Measurements from ENCODE around the gene DRC1. TPM values are rescaled to one million over a fixed set of nuclear protein-coding genes. Genes with fewer than 3 reads are reported as not detected.
A peak's percentile ranks its signal among the peaks of the same experiment; 100 is the strongest.

Gene DRC1
- total and polyA plus RNA-seq, 7 experiments from 2014 or later, result 0.29 TPM; not detected in 6

DNA sequence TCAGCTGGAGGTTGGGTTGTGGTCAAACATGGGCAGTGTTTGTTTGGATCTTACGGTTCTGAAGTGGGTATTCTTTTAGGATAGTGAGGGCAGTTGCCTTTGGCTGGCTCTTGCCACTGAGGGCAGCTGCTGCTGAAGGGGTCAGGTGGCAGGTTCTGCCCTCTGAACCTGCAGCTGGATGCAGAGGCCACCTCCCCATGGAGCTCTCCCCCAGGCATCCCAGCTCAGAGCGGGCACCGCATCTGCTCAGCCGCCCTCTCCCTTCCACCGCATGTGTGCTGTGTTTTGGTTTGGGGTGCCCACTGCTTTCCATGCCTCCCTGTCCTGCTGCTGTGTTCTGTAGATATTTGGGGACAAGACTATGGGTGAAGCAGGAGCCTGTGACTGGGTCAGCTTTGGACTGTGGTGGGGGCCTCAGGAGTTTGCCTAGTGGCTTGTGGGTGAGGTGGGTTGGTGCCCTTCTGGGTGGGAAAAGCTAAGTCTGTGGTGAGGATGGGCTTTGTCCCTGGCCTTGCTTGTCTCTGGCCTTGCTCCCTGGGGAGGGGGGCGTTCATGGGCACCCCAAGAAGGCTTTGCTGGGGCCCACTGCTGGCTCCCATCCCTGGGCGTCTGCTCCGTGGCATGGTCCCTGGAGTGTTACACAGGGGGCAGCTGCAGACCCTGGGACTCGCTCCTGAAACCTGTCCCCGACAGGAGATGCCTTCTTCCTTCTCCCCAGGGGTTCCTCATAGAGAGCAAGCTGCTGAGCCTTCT, 47.7 kb downstream of the DRC1 start:
- H3K4me3 Mint-ChIP-seq, result no peak overlapping the region
- H3K9me3 Mint-ChIP-seq, result no peaks in the 10 kb centered on the region
- H3K27me3 Mint-ChIP-seq, result peaks cover 0 to 15% (median 0%) of the 10 kb centered on the region in 5 donors
- intact Hi-C loops (cut with micrococcal nuclease), result no loop called here
- POLR2A ChIA-PET, result no interaction called here
- Histone ChIP-seq H3K36me3 (ENCODE audit: control insufficient read depth in 2 of 3, insufficient read depth in 3 of 3, low read length in 3 of 3) (no peaks in the 10 kb centered on the region), H3K27ac (ENCODE audit: low read depth, low read length) (no peak overlapping the region), H3K4me1 (ENCODE audit: control insufficient read depth in 2 of 2, insufficient read depth in 2 of 2, low read length in 2 of 2) (no peaks in the 10 kb centered on the region), H3K27me3 (ENCODE audit: control insufficient read depth in 2 of 2, insufficient read depth in 2 of 2, low read length in 2 of 2) (no peaks in the 10 kb centered on the region), H3K4me3 (ENCODE audit: low read length) (no peak overlapping the region), H3K9me3 (ENCODE audit: control insufficient read depth in 2 of 3, low read length in 3 of 3) (no peaks in the 10 kb centered on the region)
- ATAC-seq (no peak), DNase-seq (no peak)
- peaks cover 0 to 2% (median 0%) of the 10 kb centered on the region in 7 donors for H3K4me1 Mint-ChIP-seq
- H3K27ac Mint-ChIP-seq, result no peak overlapping the region
- no peaks in the 10 kb centered on the region for H3K36me3 Mint-ChIP-seq
- CTCF ChIA-PET, result no interaction called here

- intact Hi-C loops (cut with micrococcal nuclease), result no loop called here
- no peak overlapping the region for H3K27ac ChIP-seq (ENCODE audit: low read depth, low read length)
- no peaks in the 10 kb centered on the region for H3K36me3 ChIP-seq (ENCODE audit: control insufficient read depth in 2 of 3, insufficient read depth in 3 of 3, low read length in 3 of 3)
- POLR2A ChIA-PET, result no interaction called here
- DNase-seq (no peak), ATAC-seq (no peak)
- CTCF ChIA-PET, result no interaction called here
- H3K4me3 Mint-ChIP-seq, result no peak overlapping the region
- H3K27me3 Mint-ChIP-seq, result peaks cover 0 to 15% (median 0%) of the 10 kb centered on the region in 5 donors
- no peaks in the 10 kb centered on the region for H3K36me3 Mint-ChIP-seq
- no peaks in the 10 kb centered on the region for H3K27me3 ChIP-seq (ENCODE audit: control insufficient read depth in 2 of 2, insufficient read depth in 2 of 2, low read length in 2 of 2)
- H3K9me3 ChIP-seq (ENCODE audit: control insufficient read depth in 2 of 3, low read length in 3 of 3), result no peaks in the 10 kb centered on the region
- no peaks in the 10 kb centered on the region for H3K9me3 Mint-ChIP-seq
- no peaks in the 10 kb centered on the region for H3K4me1 ChIP-seq (ENCODE audit: control insufficient read depth in 2 of 2, insufficient read depth in 2 of 2, low read length in 2 of 2)
- no peak overlapping the region for H3K4me3 ChIP-seq (ENCODE audit: low read length)
- peaks cover 0 to 2% (median 0%) of the 10 kb centered on the region in 7 donors for H3K4me1 Mint-ChIP-seq
- peak overlapping the region in 1 of 9 donors; percentile 50 for H3K27ac Mint-ChIP-seq
These were observed 48.4 kb downstream of the DRC1 start for GRCh38 chr2:26450031-26450635.

GRCh38 chr2:26451700-26452099, 50.0 kb downstream of the DRC1 start:
- POLR2A ChIA-PET, result no interaction called here

DNA sequence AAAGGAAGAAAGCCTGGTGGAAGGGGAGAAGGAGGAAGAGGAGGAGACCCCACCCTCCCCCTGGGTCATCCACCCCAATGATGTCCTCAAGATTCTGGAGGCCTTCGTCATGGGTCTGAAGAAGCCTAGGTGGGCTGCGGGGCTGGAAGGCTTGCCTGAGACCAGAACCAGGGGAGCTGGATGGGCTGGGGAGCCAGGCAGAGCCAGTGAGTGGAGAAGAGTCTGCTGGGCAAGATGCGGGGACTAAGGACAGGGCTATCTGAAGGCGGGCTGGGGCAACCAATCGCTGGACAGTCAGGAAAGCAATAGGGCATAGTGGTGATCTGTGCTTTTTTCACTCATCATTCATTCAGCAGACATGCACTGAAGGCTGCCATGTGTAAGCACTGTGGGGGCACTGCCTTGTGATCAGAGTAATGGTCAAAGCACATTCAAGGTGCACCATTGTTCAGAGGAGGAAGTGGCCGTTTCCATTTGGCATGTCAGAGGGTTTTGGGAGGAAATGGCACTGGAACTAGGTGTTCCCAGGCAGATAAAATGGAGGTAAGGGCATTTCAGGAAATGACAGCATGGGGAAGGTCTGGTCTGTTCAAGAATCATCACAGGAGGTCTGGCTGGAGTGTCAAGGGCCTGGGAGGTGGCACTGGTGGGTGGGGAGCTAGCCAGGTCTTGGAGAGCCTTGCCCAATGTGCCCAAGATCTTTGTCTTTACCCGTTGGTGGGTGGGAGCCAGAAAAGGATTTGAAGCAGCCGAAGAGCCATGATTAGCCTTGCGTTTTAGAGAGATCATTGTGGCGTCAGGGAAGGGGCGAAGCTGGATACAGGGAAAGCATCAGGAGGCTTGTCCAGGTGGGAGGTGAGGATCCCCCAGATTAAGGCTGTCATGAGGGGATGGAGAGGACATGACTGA, 52.0 kb downstream of the DRC1 start:
- ChIA-PET POLR2A (no interaction called here), CTCF (no interaction called here)
- no peak overlapping the region for H3K4me3 Mint-ChIP-seq
- Histone ChIP-seq H3K4me1 (ENCODE audit: control insufficient read depth in 2 of 2, insufficient read depth in 2 of 2, low read length in 2 of 2) (no peaks in the 10 kb centered on the region), H3K36me3 (ENCODE audit: control insufficient read depth in 2 of 3, insufficient read depth in 3 of 3, low read length in 3 of 3) (no peaks in the 10 kb centered on the region), H3K27ac (ENCODE audit: low read depth, low read length) (no peak overlapping the region), H3K9me3 (ENCODE audit: control insufficient read depth in 2 of 3, low read length in 3 of 3) (no peaks in the 10 kb centered on the region), H3K27me3 (ENCODE audit: control insufficient read depth in 2 of 2, insufficient read depth in 2 of 2, low read length in 2 of 2) (no peaks in the 10 kb centered on the region), H3K4me3 (ENCODE audit: low read length) (no peak overlapping the region)
- H3K36me3 Mint-ChIP-seq, result no peaks in the 10 kb centered on the region
- no peak for ATAC-seq
- no peak for DNase-seq
- H3K9me3 Mint-ChIP-seq, result no peaks in the 10 kb centered on the region
- H3K4me1 Mint-ChIP-seq, result peaks cover 0 to 4% (median 0%) of the 10 kb centered on the region in 7 donors
- no peak overlapping the region for H3K27ac Mint-ChIP-seq
- intact Hi-C loops (cut with micrococcal nuclease), result no loop called here
- peaks cover 0 to 15% (median 0%) of the 10 kb centered on the region in 5 donors for H3K27me3 Mint-ChIP-seq

More at GRCh38 chr2:26451700-26452099, 50.0 kb downstream of the DRC1 start:
- Histone ChIP-seq H3K4me1 (ENCODE audit: control insufficient read depth in 2 of 2, insufficient read depth in 2 of 2, low read length in 2 of 2) (no peaks in the 10 kb centered on the region), H3K36me3 (ENCODE audit: control insufficient read depth in 2 of 3, insufficient read depth in 3 of 3, low read length in 3 of 3) (no peaks in the 10 kb centered on the region), H3K27ac (ENCODE audit: low read depth, low read length) (no peak overlapping the region), H3K4me3 (ENCODE audit: low read length) (no peak overlapping the region), H3K9me3 (ENCODE audit: control insufficient read depth in 2 of 3, low read length in 3 of 3) (no peaks in the 10 kb centered on the region), H3K27me3 (ENCODE audit: control insufficient read depth in 2 of 2, insufficient read depth in 2 of 2, low read length in 2 of 2) (no peaks in the 10 kb centered on the region)
- Mint-ChIP-seq H3K27me3 (peaks cover 0 to 15% (median 0%) of the 10 kb centered on the region in 5 donors), H3K9me3 (no peaks in the 10 kb centered on the region), H3K27ac (no peak overlapping the region), H3K36me3 (no peaks in the 10 kb centered on the region), H3K4me1 (peaks cover 0 to 4% (median 0%) of the 10 kb centered on the region in 7 donors), H3K4me3 (no peak overlapping the region)
- intact Hi-C loops (cut with micrococcal nuclease), result no loop called here
- ATAC-seq, result no peak
- no peak for DNase-seq
- CTCF ChIA-PET, result no interaction called here

DNA sequence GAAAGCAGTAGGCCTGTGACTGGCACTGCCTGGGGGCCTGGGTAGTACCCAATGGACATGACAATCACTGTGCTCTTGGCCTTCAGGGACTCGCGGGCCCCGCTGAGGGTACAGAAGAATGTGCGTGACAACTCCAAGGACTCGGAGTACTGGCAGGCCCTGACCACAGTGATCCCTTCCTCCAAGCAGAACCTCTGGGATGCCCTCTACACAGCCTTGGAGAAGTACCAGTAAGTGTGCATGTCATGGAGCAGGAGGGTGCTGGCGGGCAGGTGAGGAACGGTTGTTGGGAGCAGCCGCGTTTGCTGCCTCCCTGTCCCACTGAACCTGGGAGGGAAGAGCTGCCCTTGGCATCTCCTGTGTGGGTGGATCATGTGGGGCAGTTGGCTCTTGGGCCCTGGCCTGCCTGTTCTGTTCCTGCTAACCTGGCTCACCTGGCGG, 52.9 kb downstream of the DRC1 start:
- intact Hi-C loops (cut with micrococcal nuclease), result no loop called here
- no peaks in the 10 kb centered on the region for H3K9me3 ChIP-seq (ENCODE audit: control insufficient read depth in 2 of 3, low read length in 3 of 3)
- H3K27ac ChIP-seq (ENCODE audit: low read depth, low read length), result no peak overlapping the region
- no peaks in the 10 kb centered on the region for H3K27me3 ChIP-seq (ENCODE audit: control insufficient read depth in 2 of 2, insufficient read depth in 2 of 2, low read length in 2 of 2)
- no peak overlapping the region for H3K4me3 Mint-ChIP-seq
- no peaks in the 10 kb centered on the region for H3K36me3 ChIP-seq (ENCODE audit: control insufficient read depth in 2 of 3, insufficient read depth in 3 of 3, low read length in 3 of 3)
- no peaks in the 10 kb centered on the region for H3K9me3 Mint-ChIP-seq
- no peaks in the 10 kb centered on the region for H3K36me3 Mint-ChIP-seq
- H3K27me3 Mint-ChIP-seq, result peaks cover 0 to 15% (median 0%) of the 10 kb centered on the region in 5 donors
- ATAC-seq (no peak), DNase-seq (no peak)
- no peak overlapping the region for H3K27ac Mint-ChIP-seq
- H3K4me1 Mint-ChIP-seq, result peaks cover 0 to 4% (median 0%) of the 10 kb centered on the region in 7 donors
- no peak overlapping the region for H3K4me3 ChIP-seq (ENCODE audit: low read length)
- no peaks in the 10 kb centered on the region for H3K4me1 ChIP-seq (ENCODE audit: control insufficient read depth in 2 of 2, insufficient read depth in 2 of 2, low read length in 2 of 2)
- ChIA-PET POLR2A (no interaction called here), CTCF (no interaction called here)

DNA sequence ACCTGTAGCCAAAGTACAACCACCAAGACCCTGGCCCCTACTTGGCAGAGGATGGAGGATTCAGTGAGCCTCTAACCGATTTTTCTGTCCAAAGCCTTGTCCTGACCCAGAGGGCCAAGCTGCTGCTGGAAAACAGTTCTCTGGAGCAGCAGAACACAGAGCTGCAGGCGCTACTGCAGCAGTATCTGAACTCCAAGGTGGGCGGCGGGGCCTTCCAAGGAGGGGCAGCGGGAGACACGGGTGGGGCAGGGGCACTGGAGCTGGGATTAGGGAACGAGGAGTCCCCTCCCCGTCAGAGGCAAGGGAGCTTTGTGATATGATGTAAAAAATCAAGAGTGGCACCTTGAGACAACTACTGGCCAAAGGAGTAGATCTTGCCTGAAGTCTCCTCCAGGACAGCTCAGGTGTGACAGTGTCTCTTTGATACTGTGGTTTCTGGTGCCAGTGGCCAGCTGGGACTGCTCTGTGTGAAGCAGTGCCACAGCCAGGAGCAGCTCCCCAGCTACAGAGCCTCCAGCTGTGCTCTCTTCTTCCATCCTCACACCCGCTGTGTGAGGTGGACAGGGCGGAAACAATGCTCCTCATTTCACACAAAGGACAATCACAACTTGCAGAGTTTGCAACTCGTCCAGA, 53.4 kb downstream of the DRC1 start:
- ChIA-PET CTCF (no interaction called here), POLR2A (no interaction called here)
- no peak overlapping the region for H3K4me3 Mint-ChIP-seq
- DNase-seq, result no peak
- H3K9me3 ChIP-seq (ENCODE audit: control insufficient read depth in 2 of 3, low read length in 3 of 3), result no peaks in the 10 kb centered on the region
- peaks cover 0 to 2% (median 0%) of the 10 kb centered on the region in 7 donors for H3K4me1 Mint-ChIP-seq
- H3K4me3 ChIP-seq (ENCODE audit: low read length), result no peak overlapping the region
- ATAC-seq, result peak; percentile 12
- H3K9me3 Mint-ChIP-seq, result no peaks in the 10 kb centered on the region
- no peak overlapping the region for H3K27ac Mint-ChIP-seq
- H3K36me3 ChIP-seq (ENCODE audit: control insufficient read depth in 2 of 3, insufficient read depth in 3 of 3, low read length in 3 of 3), result no peaks in the 10 kb centered on the region
- no peak overlapping the region for H3K27ac ChIP-seq (ENCODE audit: low read depth, low read length)
- H3K27me3 ChIP-seq (ENCODE audit: control insufficient read depth in 2 of 2, insufficient read depth in 2 of 2, low read length in 2 of 2), result no peaks in the 10 kb centered on the region
- H3K4me1 ChIP-seq (ENCODE audit: control insufficient read depth in 2 of 2, insufficient read depth in 2 of 2, low read length in 2 of 2), result no peaks in the 10 kb centered on the region
- H3K36me3 Mint-ChIP-seq, result no peaks in the 10 kb centered on the region
- intact Hi-C loops (cut with micrococcal nuclease), result no loop called here
- H3K27me3 Mint-ChIP-seq, result peaks cover 0 to 12% (median 0%) of the 10 kb centered on the region in 5 donors
